Inflammatory macrophage treated with lipopolysaccharide for 1 hour (primary cell): ENCODE results near the gene HAUS7.

Source experiments
- DNase-seq, 2 donors: peaks; one replicate each; pipeline ENCODE4 v3.0.0-alpha.2; 2020 to 2022

The HAUS7 gene

DNA sequence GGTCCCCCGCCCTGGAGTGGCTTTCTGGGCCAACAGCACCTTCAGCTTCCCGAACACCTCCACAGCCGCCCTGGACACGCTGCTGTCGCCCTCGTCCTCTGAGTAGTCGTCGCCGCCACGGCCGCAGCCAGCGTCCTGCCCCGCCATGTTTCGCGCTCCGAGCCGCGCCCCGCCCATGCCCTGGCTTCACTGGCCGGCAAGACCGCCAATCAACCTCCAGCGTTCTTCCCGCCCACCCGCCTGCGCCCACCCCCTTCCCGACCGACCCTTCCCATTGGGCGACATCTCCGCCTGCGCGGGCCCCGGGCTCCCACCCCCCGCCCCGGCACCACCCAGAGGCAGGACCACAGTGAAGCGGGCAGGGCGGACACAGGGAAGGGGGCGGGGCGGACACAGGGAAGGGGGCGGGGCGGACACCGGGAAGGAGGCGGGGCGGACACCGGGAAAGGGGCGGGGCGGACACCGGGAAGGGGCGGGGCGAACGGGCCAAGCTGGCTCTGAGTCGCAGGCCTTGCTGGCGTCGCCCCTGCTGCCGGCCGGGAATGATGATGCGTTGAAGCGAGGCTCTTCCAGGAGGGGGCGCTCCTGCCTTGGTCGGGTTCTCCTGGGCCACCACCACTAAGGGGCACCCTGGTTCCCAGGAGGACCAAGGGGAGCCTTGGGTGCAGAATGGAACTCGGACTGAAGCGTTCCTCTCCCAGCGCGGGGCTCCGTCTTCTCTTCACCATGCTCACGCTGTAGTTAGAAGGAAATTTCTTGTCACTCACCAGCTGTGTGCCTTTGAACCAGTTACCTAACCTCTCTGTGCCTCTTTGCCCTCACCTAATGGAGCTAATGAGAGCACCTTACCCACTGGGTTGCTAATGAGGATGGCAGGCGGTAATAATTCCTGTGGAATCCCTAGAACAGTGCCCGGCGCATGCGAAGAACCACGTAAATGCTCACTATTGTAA, at the start of gene HAUS7:
Gene HAUS7 (minus strand): TSS at position 166 of the 953 bp plus-strand sequence. CDS start 19 bp downstream, at position 147.
- peak; percentile 81 to 83 for DNase-seq

DNA sequence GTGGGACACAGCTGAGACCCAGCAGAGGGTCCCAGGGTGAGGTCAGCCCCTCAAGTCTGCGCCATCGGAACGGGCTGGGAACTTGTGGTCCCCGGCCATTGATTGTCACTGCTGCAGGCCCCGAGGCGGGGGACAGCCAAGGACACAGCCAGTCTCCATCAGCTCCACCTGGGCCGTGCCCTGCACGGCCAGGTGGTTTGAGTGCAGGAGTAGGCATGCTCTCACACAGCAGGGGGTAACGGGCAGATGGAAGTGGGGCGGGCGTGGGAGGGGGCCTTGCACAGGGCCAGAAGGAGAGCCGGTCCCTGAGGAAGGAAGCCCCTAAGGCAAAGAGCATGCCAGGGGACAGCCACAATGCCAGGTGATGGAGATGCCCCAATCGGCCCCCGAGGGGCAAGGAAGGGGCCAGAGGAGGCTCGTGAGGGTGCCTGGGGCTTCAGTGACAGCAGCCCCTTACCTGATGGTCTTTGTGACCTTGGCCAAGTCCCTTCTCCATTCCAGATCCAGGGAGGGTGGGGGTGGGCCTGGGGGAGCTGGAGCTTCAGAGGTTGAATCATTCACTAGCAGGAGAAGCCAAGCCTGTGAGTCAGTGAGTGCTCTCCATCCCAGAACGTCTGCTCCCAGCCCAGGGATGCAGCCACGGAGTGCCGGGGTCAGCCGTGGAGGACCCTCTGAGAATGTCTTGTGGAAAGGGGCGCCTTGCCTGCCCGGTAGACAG, 49.4 kb upstream of the HAUS7 start:
- no peak for DNase-seq

DNA sequence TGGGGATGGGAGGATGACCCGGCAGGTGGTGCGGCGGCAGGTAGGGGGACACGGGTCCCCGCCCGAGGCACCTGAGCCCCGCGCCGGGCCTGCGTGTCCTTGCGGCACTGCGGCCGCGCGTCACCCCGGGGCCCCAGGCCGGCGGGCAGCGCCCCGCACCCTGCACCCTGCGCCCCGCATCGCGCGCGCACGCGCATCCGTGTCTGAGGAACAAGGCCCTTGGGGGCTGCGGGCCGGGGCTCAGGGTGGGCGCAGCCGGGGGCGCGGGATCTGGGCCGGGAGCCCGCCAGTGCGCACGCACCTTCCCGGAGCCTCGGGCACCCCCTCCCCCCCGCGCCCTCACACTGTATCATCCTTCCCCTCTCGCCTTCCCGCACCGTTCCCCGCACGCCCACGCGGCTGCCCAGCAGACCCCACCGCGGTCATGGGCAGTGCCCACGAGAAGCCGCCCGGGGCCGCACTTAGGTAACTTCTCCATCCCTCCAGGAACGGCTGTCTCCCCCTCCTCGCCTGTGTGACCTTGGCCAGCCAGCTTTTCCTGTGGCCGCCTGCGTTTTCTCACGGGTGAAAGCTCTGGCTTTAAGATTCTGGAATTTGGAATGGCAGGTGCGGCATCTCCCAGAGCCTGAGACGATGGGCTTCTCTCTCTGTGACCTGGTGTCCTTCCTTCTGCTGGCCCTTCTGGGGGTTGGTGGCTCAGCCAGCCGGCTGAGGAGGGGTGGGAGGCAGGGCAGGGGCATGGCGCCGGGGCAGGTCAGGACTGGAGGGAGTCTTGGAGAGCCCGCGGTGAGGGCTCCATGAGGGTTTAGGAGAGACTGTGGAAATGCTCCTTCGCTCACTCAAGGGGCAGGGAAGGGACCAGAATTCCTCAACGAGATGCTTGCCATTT, 47.8 kb upstream of the HAUS7 start:
- DNase-seq = no peak

DNA sequence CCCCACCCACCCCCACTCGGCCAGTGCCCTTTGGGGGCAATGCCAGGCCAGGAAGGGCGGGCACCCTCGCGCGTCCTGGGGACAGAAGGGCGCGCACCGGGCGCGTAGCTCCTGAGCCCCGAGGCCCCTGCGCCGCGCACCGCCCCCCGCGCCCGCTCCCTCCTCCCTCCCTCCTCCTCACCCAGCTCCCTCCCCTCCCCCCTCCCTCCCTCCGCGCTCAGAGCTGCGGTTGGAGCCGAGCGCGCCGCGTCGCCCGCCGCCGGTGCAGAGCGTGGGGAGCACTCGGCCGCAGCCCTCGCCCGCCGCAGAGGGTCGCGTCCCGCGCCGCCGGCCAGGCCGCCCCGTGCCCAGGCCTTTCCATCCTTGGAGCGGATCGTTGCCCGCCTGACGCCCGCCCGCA, 47.0 kb upstream of the HAUS7 start, which contains the start of gene ATP2B3:
Gene ATP2B3 (plus strand): TSS at position 220 of the 400 bp plus-strand sequence. CDS start 18,606 bp downstream, outside the sequence.
- DNase-seq = no peak

DNA sequence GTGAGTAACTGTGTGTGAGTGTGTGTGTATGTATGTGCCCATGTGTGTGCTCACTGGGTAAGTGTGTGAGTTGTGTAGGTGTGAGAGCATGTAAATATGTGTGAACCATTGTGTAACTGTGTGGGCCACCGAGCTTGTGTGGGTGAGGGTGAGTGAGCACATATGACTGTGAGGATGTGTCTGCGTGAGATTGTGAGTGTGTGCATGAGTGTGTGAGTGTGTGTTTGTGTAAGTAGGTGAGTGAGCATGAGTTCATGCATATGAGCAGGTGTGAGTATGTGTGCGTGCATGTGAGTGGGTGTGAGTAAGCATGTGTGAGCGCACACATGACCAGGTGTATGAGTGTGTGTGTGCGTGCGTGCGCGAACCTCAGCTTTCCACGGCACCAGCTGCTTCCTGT, 45.7 kb upstream of the HAUS7 start:
- DNase-seq = no peak

DNA sequence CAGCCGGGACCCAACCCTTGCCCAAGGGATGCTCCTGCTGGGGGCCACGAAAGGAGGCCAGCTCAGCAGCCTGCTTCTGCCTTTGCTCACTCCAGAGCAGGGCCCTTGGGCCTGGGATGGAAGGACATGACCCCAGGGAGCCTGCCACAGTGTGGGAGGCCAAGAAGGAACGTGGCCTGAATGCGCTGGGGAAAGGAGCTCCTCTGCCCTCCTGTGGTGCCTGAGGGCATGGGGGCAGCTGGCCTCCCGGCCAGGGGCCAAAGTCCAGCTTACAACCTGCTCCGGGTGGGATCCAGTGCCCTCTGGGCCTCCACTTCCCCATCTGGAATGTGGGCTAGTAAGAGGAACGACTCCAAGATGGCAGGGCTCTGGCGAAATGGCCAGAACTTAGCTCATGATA, 45.1 kb upstream of the HAUS7 start:
- no peak for DNase-seq

DNA sequence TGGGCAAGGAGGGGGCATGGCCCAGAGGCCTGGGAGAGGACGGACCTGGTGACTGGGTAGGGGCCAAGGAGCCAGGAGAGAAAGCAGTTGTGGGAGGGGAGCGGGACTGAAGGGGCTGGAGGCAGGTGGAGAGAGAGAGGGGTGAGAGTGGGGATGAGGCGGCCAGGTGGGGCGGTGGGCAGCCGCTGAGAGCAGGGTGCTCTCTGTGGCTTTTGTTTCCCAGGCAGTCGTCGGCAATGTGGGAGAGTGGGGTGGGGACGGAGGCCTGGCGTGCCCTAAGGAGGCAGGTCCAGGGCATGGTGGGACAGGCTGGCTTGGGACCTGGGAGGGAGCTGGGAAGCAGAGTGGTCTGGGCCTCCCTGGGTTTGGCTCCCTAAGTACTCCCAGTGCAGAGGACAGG, 43.9 kb upstream of the HAUS7 start:
- DNase-seq = no peak

DNA sequence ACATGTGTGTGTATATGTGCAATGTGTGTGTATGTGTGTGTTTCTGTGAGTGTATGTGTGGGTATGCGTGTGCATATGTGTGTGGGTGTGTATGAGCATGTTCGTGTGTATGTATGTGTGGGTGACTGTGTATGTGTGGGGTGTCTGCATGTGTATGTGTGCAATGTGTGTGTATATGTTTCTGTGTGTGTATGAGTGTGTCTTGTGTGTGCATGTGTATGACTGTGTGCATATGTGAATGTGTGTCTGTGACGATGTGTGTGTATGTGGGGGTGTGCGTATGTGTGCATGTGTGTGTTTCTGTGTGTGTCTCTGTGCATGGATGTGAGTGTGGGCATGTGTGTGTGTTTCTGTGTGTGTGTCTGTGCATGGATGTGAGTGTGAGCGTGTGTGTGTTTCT, 42.9 kb upstream of the HAUS7 start:
- DNase-seq = no peak

DNA sequence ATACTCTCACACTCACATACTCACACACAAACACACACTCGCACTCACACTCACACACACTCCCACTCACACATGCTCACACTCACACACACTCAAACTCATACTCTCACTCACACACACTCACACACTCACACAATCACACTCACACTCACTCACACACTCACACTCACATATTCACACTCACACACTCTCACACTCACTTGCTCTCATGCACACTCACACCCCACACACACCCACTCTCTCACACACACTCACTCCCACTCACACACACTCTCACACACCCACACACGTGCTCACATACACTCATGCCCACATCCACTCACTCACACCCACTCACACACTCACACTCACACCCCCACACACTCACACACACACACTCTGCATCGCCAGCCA, 42.1 kb upstream of the HAUS7 start:
- no peak for DNase-seq

DNA sequence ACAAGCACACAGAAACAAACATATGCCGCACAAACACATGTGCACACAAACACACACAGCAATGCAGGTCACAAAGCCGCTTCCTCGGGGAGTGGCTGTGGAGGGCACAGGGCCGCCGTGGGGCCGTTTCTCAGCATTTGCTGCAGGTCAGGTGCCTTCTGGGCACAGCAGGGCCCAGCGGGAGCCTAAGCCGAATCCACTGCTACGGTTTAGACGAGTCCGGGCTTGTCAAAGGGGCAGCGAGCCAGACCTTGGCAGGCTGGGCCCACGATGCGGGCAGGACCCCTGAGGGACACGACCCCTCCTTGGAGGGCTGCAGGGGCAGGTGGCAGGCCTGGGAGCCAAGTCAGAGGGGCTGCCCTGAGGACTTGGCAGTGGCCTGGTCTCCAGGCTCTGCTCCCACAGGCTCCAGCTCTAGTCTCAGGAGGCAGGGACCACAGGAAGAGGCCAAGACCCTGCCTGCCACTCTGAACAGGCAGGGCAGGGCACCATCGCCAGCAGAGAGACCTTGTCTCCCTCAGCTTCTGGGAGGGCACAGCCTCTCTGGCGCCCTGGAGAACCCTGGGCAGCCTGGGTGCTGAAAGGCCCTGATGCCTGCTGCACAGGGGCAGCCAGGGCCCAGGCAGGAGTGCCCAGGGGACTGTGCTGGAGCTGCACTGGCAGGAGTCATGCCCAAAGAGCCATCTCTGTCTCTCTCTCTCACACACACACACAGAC, 41.6 kb upstream of the HAUS7 start:
- DNase-seq = no peak

DNA sequence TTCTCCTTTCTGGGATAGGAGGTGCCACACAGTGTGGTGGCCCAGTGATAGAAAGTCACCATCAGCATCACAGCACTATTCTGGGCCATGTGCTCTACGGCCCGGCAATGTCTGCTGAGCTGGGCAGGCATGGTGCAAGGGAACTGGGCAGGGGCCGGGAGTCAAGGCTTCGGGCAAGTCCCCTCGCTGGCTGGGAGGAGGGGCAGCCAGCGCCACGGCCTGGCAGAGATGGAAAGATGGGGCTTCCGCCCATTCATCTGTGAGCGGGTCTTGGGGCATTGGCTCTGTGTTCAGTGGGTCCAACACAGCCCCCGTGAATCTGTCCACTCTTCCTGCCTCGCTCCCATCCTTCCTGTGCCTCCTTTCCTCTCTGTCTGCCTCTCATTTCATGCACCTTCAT, 40.0 kb upstream of the HAUS7 start:
- DNase-seq = no peak

DNA sequence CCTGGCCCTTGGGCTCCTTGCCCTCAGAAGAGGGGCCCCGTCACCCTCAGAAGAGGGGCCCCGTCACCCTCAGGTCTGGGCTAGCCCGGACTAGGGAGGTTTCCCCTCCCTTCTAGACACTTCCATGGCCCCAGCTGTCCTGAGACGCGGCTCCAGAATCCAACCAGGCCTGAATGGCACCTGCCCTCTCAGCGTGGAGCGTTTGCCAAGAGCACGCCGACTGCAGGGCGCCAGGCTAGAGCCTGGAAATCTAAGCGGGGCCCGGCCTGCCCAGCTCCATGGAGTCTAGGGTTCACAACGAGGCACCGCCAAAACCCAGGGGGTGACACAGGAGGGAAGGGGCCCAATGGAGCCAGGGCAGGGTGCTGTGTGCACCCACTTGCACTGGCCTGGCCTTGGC, 39.2 kb upstream of the HAUS7 start:
- DNase-seq = no peak

DNA sequence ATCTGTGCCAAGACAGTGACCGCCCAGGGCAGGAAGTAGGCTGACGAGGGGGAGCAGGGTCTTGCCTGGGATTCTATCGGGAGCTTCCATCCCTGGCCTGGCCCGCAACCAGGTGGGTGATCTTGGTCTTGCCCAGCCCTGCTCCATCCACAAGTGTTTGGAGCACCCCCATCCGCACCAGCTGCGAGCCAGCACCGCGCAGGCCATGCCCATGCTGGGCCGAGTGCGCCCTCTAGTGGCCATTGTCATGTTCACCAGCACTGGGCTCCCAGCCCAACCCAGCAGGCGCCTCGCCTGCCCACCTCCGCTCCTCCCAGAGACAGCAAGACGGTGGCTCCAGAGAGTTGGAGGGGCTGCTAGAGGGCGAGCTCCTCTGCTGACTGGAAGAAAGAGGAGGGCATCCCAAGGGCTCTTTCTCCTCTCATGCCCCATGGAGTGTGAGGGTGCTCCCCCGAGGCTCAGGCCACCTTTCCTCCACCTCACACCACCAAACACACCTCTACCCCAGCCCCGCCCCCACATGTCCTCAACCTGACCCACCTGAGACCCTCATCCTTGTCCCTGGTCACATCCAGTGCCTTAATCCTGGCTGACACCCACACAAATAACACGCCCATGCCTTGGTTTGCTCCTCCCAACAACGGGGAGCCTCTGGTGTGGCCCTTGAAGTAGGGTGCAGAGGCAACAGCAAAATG, 37.3 kb upstream of the HAUS7 start:
- DNase-seq = peak; percentile 41 to 81

DNA sequence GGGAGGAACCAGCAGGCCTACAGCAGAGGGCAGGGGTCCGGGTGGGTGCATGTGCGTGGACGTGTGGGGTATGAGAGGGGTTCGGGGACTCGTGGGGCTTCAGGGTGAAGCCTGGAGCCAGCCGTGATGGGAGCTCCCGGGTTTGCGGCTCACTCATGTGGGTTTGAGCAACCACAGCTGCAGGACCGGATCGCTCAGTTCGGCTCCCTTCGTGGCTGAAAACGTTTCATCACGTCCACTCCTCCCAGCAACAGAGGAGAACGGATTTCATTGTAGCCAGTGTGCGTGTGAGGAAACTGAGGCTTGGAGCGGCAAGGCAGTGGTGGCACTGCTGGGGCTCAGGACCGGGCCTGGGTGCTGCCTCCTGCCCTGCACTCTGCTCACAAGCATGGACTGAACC, 35.0 kb upstream of the HAUS7 start:
- DNase-seq = no peak

DNA sequence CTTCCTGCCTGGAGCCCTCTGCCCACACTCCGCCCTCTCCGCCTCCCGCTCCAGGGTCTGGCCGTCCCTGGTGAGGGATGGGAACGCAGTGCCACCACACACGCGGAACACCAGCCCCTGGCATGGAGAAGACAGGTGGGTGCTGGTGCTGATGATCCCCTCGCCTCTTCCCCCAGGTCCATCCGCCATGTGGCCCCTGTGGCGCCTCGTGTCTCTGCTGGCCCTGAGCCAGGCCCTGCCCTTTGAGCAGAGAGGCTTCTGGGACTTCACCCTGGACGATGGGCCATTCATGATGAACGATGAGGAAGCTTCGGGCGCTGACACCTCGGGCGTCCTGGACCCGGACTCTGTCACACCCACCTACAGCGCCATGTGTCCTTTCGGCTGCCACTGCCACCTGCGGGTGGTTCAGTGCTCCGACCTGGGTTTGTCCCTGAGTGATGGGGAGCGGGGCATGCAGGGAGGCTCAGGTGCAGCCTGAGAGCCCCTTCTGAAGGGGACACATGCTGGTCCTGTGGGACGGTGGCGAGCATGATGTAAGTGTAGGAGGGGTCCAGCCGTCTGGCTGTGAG, 34.2 kb upstream of the HAUS7 start:
- DNase-seq = no peak

DNA sequence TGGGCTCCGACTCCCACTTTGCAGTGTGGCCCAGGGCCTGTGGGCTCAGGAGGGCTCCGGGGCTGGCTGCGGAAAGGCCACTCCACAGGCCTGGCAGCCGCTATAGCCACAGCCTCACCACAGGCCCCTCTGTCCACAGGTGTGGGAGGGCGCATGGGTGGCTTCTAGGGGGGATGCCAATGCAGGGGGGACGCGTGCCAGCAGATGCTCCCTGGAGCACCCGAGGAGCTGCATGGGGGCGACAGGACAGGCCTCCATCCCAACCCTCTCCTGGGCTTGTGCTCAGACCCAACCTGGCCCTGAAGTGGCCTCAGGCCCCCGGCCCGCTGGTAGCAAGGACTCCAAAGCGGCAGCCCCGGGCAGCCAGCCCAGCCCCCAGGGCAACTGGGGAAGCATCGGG, 32.4 kb upstream of the HAUS7 start:
- DNase-seq = no peak

DNA sequence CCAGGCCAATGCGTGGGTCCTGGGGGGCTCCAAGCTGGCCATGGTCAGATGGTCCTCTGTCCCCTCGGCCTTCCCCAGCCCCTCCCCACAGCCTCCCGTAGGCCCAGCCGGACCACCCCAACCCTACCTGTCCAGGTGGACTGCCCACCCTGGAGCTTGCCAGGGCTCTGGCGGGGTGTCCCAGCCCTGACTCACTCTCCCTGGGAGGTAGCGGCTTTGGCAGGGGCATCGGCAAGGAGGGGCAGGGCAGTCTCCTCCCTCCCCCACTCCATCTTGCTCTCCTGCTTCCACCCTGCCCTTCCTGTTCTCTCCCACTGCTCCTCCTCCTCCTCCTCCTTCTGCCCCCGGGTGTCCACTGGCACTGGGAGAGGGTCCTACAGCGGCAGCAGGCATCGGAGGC, 31.8 kb upstream of the HAUS7 start:
- DNase-seq = no peak

DNA sequence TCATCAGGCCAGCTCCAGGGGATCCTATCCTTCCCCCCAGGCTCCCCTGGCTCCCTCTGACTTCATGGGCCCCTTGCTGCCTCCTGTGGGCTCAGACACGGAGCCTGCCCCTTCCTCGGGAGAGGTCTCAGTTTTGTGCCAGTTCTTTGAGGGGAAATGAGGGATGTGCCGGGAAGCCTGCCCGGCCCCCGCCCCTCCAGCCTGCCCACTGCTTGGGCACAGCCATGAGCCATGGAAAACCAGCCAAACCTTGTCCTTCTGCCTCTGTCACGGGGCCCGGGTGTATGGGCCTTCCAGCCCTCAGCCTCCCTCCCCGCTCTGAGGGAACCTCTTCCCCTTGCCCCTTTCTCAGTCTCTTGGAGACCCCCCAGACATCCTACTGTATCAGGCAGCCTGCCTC, 31.2 kb upstream of the HAUS7 start:
- DNase-seq = no peak

DNA sequence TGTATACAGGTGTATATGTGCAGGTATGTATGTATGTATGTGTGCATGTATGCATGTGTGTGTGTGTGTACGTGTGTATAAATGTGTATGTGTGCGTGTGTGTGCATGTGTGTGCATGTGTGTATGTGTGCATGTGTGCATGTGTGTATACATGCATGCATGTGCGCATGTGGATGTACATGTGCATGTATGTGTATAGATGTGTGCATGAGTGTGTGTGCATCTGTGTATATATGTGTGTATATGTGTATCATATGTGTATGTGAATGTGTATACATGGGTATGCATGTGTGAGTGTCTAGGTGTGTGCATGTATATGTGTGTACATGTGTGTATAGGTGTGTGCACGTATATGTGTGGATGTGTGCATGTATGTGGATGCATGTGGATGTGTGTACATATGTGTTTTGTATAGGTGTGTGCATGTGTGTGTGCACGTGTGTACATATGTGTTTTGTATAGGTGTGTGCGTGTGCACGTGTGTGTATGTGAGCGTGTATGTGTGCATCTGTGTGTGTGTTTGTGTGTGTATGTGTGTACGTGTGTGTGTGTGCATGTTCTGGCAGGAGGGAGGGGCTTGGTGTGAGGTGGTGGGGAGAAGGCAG, 30.4 kb upstream of the HAUS7 start:
- no peak for DNase-seq

DNA sequence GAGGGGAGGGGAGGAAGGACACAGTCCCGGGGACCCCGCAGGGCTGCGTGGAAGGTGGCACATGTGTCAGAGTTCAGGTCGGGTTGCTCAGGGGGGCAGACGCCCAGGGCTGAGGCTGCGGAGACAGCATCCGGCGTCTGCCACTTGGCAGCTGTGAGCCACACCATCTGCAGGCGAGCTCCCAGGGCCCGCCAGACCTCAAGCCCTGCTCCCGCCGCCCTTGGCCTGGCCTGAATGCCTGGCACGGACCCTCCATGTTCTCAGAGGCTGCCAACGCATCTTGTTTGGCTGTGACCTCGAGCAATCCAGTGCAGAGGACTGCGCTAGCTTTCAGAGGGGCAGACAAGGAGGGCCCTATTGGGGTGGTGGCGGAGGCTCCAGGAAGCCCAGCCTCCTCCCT, 29.5 kb upstream of the HAUS7 start:
- DNase-seq = no peak

DNA sequence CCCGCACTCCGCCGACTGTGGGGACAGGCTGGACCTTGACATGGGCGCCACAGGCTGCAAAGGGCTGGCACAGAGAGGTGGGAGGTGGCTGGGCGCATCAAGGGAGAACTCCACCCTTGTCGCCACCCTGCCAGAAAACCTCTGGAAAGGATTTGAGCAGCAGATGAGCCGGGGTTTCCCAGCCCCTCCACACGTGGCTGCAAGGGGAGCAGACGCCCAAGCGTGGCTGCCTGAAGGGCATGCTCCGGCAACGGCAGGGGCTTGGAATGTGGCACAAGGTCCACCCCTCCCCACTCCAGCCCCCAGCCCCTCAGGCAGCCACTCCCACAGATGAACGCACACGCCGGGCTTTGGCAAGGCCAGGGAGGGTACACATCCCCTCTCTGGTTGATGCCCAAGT, 29.0 kb upstream of the HAUS7 start:
- DNase-seq = no peak
